HL-60 (cell line): Measurements from ENCODE around the gene ATP8B4.

ENCODE experiments used
- CTCF ChIP-seq: IDR thresholded peaks from one replicate; pipeline ENCODE4 v1.5.1; 2011; ENCODE audit warnings: low read length, control low read depth, inconsistent platforms; ENCODE audit not compliant: insufficient read depth
- GABPA ChIP-seq: IDR thresholded peaks from 2 replicates; pipeline ENCODE4 v1.6.1; 2012; ENCODE audit warnings: low read depth
- POLR2AphosphoS5 ChIP-seq: IDR thresholded peaks from 2 replicates; pipeline ENCODE4 v1.6.1; 2012; ENCODE audit warnings: low read depth

GRCh38 chr15:49988766-49989165 lies 130.3 kb downstream of the ATP8B4 start:
- TF ChIP-seq CTCF (no peak), POLR2AphosphoS5 (no peak), GABPA (no peak)
